Measurements from ENCODE around the gene FLNB.

- TF ChIP-seq, protein P1, sequence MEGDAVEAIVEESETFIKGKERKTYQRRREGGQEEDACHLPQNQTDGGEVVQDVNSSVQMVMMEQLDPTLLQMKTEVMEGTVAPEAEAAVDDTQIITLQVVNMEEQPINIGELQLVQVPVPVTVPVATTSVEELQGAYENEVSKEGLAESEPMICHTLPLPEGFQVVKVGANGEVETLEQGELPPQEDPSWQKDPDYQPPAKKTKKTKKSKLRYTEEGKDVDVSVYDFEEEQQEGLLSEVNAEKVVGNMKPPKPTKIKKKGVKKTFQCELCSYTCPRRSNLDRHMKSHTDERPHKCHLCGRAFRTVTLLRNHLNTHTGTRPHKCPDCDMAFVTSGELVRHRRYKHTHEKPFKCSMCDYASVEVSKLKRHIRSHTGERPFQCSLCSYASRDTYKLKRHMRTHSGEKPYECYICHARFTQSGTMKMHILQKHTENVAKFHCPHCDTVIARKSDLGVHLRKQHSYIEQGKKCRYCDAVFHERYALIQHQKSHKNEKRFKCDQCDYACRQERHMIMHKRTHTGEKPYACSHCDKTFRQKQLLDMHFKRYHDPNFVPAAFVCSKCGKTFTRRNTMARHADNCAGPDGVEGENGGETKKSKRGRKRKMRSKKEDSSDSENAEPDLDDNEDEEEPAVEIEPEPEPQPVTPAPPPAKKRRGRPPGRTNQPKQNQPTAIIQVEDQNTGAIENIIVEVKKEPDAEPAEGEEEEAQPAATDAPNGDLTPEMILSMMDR (IDR thresholded peaks at IDR 0.05; ENCODE audit: control extremely low read depth in 1 of 3, insufficient read depth in 1 of 3, low read depth in 1 of 3, low read length in 3 of 3): no peak
- no peak for TF ChIP-seq YY1 (IDR thresholded peaks at IDR 0.05; ENCODE audit: low read depth, low read length)
- no peak for TF ChIP-seq JUND (IDR thresholded peaks at IDR 0.05; ENCODE audit: low read length)
- no peak for TF ChIP-seq TAF1 (IDR thresholded peaks at IDR 0.05; ENCODE audit: low read depth, low read length)
- no peak for TF ChIP-seq KDM1A (IDR thresholded peaks at IDR 0.05; ENCODE audit: borderline replicate concordance, low read length)
- TF ChIP-seq, protein P2, sequence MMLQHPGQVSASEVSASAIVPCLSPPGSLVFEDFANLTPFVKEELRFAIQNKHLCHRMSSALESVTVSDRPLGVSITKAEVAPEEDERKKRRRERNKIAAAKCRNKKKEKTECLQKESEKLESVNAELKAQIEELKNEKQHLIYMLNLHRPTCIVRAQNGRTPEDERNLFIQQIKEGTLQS (IDR thresholded peaks at IDR 0.05; ENCODE audit: insufficient read depth, low read depth, low read length): no peak
- no peak for TF ChIP-seq POLR2AphosphoS5 (IDR thresholded peaks at IDR 0.05; ENCODE audit: low read depth, low read length)
- no peak for TF ChIP-seq USF2 (IDR thresholded peaks at IDR 0.05; ENCODE audit: low read length)
- no peak for TF ChIP-seq MAFK (IDR thresholded peaks at IDR 0.05; ENCODE audit: low read depth, low read length)
- no peak for TF ChIP-seq SUZ12 (IDR thresholded peaks at IDR 0.05; ENCODE audit: low read length)
- no peak for TF ChIP-seq CEBPB (IDR thresholded peaks at IDR 0.05; ENCODE audit: low read depth, low read length)
- no peak for TF ChIP-seq ZNF274 (IDR thresholded peaks at IDR 0.05; ENCODE audit: borderline replicate concordance, extremely low read depth, low read length)
- no peak for TF ChIP-seq POLR2A (IDR thresholded peaks at IDR 0.05; ENCODE audit: control extremely low read depth in 1 of 2, low read depth in 2 of 2, low read length in 2 of 2)
These were observed 94.1 kb downstream of the FLNB start for GRCh38 chr3:58102390-58102750.
